LNCaP clone FGC (cell line): ENCODE measurements around the gene GPALPP1.
"Not testable (repeated sequence)": the region's sequence is repeated elsewhere in the genome, so short reads cannot be mapped to it uniquely, and the experiment has no call there.

Experiments
- DNase-seq: peaks from one replicate; pipeline ENCODE4 v3.0.0-alpha.2; 2011; ENCODE audit warnings: low read depth
- H3K4me3 ChIP-seq: 2 replicates; pipeline ENCODE4 v1.5.1; 2011; ENCODE audit warnings: mild to moderate bottlenecking, low read depth, low read length, control low read depth
- TF ChIP-seq, protein P1 (sequence below): IDR thresholded peaks from 2 replicates; pipeline ENCODE4 v1.5.1; 2012; ENCODE audit warnings: mild to moderate bottlenecking; ENCODE audit not compliant: control insufficient read depth, insufficient read depth; ENCODE audit errors: extremely low read depth

GPALPP1 gene, protein sequence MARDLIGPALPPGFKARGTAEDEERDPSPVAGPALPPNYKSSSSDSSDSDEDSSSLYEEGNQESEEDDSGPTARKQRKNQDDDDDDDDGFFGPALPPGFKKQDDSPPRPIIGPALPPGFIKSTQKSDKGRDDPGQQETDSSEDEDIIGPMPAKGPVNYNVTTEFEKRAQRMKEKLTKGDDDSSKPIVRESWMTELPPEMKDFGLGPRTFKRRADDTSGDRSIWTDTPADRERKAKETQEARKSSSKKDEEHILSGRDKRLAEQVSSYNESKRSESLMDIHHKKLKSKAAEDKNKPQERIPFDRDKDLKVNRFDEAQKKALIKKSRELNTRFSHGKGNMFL

DNA sequence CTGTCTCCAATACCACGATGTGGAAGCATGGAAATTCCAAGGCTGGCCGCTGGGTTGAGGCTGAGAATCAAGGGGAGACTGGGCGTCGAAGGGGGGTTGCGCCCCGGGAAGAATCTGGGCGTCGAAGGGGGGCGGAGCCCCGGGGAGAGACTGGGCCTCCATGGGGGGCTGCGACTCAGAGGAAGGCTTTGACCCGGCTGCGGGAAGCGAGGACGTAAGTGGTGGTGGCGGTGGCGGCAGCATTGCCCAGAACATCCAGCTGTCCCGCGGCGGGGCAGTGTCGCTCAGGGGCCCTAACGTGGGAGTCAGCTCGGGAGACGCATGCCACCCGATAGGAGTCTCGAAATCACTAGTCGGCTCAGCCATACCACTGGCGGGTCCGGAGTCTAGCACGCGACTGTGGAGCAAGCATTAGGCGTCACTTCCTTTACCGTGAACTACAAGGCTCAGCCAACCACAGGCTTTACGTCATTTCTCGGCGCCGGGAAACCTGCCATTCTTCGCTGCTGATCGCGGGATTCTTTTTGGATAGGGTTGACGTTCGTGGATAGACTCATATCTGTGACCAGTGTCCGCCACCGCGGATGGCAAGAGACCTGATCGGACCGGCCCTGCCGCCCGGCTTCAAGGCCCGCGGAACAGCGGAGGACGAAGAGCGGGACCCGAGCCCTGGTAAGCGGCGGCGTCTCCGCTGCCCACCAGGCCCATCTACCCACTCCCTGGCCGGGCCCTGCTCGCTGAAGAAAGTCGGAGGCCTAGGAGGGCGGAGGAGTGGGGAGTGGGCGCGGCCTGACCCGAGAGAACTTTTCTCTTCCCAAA lies at the start of gene GPALPP1, which contains the start of gene NUFIP1:
Gene GPALPP1, plus strand, starts transcription at position 468 of the 819 bp plus-strand sequence. Its CDS starts 117 bp downstream, at position 585.
Gene NUFIP1, minus strand, starts transcription at position 401 of the 819 bp plus-strand sequence. Its CDS starts 35 bp downstream, at position 366.
- peak; percentile 81 for DNase-seq
- peak within 1 kb of the TSS; percentile 93 for H3K4me3 ChIP-seq
- TF ChIP-seq, protein P1, sequence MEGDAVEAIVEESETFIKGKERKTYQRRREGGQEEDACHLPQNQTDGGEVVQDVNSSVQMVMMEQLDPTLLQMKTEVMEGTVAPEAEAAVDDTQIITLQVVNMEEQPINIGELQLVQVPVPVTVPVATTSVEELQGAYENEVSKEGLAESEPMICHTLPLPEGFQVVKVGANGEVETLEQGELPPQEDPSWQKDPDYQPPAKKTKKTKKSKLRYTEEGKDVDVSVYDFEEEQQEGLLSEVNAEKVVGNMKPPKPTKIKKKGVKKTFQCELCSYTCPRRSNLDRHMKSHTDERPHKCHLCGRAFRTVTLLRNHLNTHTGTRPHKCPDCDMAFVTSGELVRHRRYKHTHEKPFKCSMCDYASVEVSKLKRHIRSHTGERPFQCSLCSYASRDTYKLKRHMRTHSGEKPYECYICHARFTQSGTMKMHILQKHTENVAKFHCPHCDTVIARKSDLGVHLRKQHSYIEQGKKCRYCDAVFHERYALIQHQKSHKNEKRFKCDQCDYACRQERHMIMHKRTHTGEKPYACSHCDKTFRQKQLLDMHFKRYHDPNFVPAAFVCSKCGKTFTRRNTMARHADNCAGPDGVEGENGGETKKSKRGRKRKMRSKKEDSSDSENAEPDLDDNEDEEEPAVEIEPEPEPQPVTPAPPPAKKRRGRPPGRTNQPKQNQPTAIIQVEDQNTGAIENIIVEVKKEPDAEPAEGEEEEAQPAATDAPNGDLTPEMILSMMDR = no peak

DNA sequence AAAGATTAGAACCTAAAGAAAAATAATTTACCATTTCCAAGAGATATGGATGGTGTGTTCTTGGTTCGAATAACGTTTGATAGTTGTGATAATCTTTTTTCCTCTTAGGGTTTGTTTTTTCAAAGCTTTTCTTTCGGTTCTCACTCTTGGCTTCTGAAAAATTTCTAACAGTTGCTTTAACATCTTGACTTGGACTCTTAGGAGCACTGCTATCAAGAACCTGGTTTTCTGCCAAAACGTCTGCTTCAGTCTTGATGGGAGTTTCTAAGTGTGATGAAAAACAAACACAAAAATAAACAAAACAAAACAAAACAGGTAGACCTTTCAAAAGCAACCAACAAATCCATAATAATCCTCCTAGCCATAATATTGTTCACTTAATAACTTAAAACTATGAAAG lies 45.9 kb upstream of the GPALPP1 start:
- H3K4me3 ChIP-seq, DNase-seq: not testable (repeated sequence)

DNA sequence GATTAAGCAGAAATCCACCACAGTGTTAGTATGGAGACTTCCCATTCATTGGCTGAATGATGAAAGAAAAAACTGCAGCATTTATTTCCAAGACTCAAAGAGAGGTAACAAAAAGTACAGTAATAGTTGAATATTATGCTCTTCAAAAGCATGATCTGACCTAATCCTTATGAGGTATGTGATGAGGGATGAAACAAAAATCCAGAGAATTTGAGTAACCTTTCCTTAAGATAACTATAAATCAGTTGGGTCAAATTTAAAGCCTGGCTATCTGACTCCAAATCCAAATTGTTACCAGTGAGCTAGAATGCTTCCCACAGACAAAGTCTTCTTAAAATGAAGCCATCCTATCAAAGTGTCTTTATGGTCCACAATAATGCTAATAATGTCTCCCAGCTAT lies 38.2 kb upstream of the GPALPP1 start:
- TF ChIP-seq, protein P1 = no peak
- no peak overlapping the region for H3K4me3 ChIP-seq
- DNase-seq = no peak

DNA sequence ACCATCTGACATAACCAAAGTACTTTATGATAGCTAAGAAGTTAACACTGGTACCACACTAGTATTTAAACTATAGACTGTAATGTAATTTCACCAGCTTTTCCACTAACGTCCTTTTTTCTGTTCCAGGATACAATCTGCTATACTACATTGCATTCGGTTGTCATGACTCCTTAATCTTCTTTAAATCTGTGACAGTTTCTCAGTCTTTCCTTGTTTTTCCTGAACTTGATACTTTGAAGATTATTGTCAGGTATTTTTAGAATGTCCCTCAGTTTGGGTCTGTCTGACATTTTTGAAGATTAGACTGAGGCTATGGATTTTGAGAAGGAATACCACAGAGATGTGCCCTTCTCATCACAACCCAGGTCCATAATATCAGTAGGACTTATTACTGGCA lies 36.7 kb upstream of the GPALPP1 start:
- no peak for DNase-seq

DNA sequence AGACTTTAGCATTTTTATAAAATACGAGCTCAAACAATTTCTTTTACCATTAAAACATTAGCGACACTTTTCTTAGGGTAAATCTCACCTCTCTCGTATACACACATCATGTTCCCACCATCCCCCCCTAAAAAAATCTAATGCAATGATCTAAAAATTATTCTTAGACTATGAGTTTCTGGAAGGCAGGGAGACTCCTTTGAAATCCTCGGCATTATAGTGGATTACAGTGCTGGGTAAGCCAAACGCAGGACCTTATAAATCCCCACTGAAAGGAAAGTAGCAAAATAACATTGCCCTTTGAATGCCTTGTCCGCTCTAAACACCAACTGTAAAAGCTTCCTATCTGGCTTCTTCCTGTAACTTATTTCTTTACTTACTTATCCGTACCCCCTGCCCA lies 35.1 kb upstream of the GPALPP1 start:
- no peak for DNase-seq
- no peak overlapping the region for H3K4me3 ChIP-seq
- TF ChIP-seq, protein P1 = no peak

More for the DNA sequence above, 36.7 kb upstream of the GPALPP1 start:
- TF ChIP-seq, protein P1 = no peak
- H3K4me3 ChIP-seq = no peak overlapping the region

DNA sequence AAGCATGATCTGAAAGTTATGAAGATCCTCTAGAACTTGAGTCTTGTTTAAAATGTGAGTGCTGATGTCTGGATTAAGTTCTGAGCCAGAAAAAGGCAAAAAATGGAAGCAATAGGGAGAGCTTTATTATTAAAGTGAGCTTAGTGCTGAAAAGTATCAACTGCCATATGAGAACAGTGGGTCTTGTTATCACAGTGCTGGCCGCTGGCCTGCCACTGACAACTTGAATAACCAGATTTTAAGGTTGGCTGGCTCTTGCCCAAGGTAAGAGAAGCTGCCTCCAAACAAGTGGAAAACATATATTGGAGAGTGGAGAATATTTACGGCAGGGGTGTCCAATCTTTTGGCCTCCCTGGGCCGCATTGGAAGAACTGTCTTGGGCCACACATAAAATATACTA lies 33.9 kb upstream of the GPALPP1 start:
- TF ChIP-seq, protein P1 = no peak
- no peak overlapping the region for H3K4me3 ChIP-seq
- peak; percentile 82 for DNase-seq

DNA sequence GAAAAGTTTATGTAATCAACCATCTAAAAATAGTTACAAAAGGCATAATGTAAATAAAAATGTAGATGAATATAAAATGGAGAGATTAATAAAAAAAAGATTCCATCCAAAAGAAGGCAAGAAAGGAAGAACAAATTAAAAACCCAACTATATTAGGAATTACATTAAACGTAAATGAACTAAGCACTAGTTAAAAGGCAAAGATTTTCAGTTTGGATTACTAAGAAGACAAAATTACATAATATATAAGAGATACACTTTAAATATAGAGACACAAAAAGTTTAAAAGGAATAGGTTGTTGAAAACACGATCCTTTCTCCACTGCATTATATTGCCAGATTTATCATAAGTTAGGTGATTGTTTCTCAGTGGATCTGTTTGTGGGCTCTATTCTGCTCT lies 27.3 kb upstream of the GPALPP1 start:
- H3K4me3 ChIP-seq = no peak overlapping the region
- DNase-seq = no peak
- TF ChIP-seq, protein P1 = no peak
